HepG2 (cell line): ENCODE measurements around the gene C20orf202. TPM values are rescaled to one million over a fixed set of nuclear protein-coding genes. Genes with fewer than 3 reads are reported as not detected.

Source experiments
- NCOA1 ChIP-seq: sonication (generic); formaldehyde crosslinking; IDR thresholded peaks from 2 replicates; pipeline ENCODE4 v1.9.0; 2021; ENCODE audit warnings: missing genetic modification reagents
- POLR2A ChIP-seq, 2 experiments: IDR thresholded peaks; 2 replicates each; pipeline ENCODE4 v1.6.1; 2011; ENCODE audit warnings: low read depth in 2 of 2, low read length in 2 of 2, mild to moderate bottlenecking in 1 of 2, moderate library complexity in 1 of 2; ENCODE audit not compliant: insufficient read depth in 1 of 2
- ZNF564 ChIP-seq: sonication (generic); formaldehyde crosslinking; IDR thresholded peaks from 2 replicates; pipeline ENCODE4 v1.8.1; 2023; ENCODE audit warnings: mild to moderate bottlenecking, missing genetic modification reagents
- ZNF619 ChIP-seq: sonication (generic); formaldehyde crosslinking; IDR thresholded peaks from 2 replicates; pipeline ENCODE4 v1.4.0; 2020; ENCODE audit warnings: mild to moderate bottlenecking, missing genetic modification reagents
- polyA plus RNA-seq, 8 experiments: library from polyadenylated mRNA; depleted of rRNA in 3 of 8; stranded (reverse) in 7 of 8; unstranded in 1 of 8; fragments of >200 nt; fragmentation: Illumina TruSeq in 4 of 8; extraction: Trizol in 4 of 8; gene quantifications; 2 replicates each; pipeline versions ENCODE4 v1.2.1 to v1.2.3, GENCODE V29; 2011 to 2016; ENCODE audit warnings: low read depth in 4 of 8, missing spikeins in 1 of 8, mixed read lengths in 1 of 8; ENCODE audit not compliant: insufficient read depth in 1 of 8
- total RNA-seq, 5 experiments: library from RNA; depleted of rRNA; stranded (reverse); fragments of >200 nt; fragmentation: Illumina TruSeq; extraction: Trizol; gene quantifications; 2 replicates each; pipeline ENCODE4 v1.2.3, GENCODE V29; 2016; ENCODE audit warnings: low read depth in 1 of 5
- TF ChIP-seq, protein P1 (sequence below): sonication (generic); formaldehyde crosslinking; IDR thresholded peaks from 2 replicates; pipeline ENCODE4 v1.5.0; 2020; ENCODE audit warnings: mild to moderate bottlenecking, missing genetic modification reagents
- TF ChIP-seq, protein P2 (sequence below): sonication (generic); formaldehyde crosslinking; IDR thresholded peaks from 2 replicates; pipeline ENCODE4 v1.4.0; 2020; ENCODE audit warnings: missing genetic modification reagents, borderline replicate concordance
- TF ChIP-seq, protein P3 (sequence below): sonication (generic); formaldehyde crosslinking; IDR thresholded peaks from 2 replicates; pipeline ENCODE4 v1.4.0; 2020; ENCODE audit warnings: mild to moderate bottlenecking, missing genetic modification reagents
- TF ChIP-seq, protein P4 (sequence below): sonication (generic); formaldehyde crosslinking; IDR thresholded peaks from 2 replicates; pipeline ENCODE4 v1.4.0; 2020; ENCODE audit warnings: missing genetic modification reagents
- TF ChIP-seq, protein P5 (sequence below): sonication (generic); formaldehyde crosslinking; IDR thresholded peaks from 2 replicates; pipeline ENCODE4 v1.4.0; 2020; ENCODE audit warnings: missing genetic modification reagents
- TF ChIP-seq, protein P6 (sequence below): sonication (generic); formaldehyde crosslinking; conservative IDR thresholded peaks from 2 replicates; pipeline ENCODE4 v1.4.0; 2020; ENCODE audit warnings: missing genetic modification reagents

C20orf202 gene
- total and polyA plus RNA-seq, 2 of the 13 experiments (the other 11 are each of a cell fraction or from before 2014, with no cell fraction given), result 0.20 to 1.2 TPM

DNA sequence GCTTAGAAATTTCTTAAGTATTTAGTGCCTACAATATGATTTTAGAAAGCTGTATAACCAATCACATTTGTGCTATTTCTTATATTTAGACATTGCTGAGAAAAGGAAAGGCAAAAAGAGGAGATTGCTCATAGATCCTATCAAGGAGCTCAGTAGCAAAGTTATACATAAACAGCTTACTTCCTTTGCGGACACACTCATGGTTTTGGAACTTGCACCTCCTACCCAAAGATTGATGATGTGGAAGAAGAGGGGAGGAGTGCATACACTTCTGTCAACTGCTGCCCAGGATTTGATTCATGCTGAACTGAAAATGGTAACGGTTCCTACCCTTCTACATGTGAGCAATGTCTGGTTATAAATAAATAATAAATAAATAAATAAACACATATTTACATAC is 39.3 kb downstream of the C20orf202 start (continued):
- TF ChIP-seq, protein P1, sequence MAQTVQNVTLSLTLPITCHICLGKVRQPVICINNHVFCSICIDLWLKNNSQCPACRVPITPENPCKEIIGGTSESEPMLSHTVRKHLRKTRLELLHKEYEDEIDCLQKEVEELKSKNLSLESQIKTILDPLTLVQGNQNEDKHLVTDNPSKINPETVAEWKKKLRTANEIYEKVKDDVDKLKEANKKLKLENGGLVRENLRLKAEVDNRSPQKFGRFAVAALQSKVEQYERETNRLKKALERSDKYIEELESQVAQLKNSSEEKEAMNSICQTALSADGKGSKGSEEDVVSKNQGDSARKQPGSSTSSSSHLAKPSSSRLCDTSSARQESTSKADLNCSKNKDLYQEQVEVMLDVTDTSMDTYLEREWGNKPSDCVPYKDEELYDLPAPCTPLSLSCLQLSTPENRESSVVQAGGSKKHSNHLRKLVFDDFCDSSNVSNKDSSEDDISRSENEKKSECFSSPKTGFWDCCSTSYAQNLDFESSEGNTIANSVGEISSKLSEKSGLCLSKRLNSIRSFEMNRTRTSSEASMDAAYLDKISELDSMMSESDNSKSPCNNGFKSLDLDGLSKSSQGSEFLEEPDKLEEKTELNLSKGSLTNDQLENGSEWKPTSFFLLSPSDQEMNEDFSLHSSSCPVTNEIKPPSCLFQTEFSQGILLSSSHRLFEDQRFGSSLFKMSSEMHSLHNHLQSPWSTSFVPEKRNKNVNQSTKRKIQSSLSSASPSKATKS (CRISPR knock-in tag), result no peak
- TF ChIP-seq, protein P2, sequence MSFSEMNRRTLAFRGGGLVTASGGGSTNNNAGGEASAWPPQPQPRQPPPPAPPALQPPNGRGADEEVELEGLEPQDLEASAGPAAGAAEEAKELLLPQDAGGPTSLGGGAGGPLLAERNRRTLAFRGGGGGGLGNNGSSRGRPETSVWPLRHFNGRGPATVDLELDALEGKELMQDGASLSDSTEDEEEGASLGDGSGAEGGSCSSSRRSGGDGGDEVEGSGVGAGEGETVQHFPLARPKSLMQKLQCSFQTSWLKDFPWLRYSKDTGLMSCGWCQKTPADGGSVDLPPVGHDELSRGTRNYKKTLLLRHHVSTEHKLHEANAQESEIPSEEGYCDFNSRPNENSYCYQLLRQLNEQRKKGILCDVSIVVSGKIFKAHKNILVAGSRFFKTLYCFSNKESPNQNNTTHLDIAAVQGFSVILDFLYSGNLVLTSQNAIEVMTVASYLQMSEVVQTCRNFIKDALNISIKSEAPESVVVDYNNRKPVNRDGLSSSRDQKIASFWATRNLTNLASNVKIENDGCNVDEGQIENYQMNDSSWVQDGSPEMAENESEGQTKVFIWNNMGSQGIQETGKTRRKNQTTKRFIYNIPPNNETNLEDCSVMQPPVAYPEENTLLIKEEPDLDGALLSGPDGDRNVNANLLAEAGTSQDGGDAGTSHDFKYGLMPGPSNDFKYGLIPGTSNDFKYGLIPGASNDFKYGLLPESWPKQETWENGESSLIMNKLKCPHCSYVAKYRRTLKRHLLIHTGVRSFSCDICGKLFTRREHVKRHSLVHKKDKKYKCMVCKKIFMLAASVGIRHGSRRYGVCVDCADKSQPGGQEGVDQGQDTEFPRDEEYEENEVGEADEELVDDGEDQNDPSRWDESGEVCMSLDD (CRISPR knock-in tag), result no peak
- TF ChIP-seq ZNF564 (CRISPR knock-in tag) (no peak), NCOA1 (CRISPR knock-in tag) (no peak), ZNF619 (CRISPR knock-in tag) (no peak), POLR2A (IDR thresholded peaks at IDR 0.05; ENCODE audit: insufficient read depth in 1 of 2, low read depth in 2 of 2, low read length in 2 of 2) (no peak)
- TF ChIP-seq, protein P3, sequence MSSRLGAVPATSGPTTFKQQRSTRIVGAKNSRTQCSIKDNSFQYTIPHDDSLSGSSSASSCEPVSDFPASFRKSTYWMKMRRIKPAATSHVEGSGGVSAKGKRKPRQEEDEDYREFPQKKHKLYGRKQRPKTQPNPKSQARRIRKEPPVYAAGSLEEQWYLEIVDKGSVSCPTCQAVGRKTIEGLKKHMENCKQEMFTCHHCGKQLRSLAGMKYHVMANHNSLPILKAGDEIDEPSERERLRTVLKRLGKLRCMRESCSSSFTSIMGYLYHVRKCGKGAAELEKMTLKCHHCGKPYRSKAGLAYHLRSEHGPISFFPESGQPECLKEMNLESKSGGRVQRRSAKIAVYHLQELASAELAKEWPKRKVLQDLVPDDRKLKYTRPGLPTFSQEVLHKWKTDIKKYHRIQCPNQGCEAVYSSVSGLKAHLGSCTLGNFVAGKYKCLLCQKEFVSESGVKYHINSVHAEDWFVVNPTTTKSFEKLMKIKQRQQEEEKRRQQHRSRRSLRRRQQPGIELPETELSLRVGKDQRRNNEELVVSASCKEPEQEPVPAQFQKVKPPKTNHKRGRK, result no peak
- TF ChIP-seq, protein P4, sequence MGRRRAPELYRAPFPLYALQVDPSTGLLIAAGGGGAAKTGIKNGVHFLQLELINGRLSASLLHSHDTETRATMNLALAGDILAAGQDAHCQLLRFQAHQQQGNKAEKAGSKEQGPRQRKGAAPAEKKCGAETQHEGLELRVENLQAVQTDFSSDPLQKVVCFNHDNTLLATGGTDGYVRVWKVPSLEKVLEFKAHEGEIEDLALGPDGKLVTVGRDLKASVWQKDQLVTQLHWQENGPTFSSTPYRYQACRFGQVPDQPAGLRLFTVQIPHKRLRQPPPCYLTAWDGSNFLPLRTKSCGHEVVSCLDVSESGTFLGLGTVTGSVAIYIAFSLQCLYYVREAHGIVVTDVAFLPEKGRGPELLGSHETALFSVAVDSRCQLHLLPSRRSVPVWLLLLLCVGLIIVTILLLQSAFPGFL, result no peak
- TF ChIP-seq, protein P5, sequence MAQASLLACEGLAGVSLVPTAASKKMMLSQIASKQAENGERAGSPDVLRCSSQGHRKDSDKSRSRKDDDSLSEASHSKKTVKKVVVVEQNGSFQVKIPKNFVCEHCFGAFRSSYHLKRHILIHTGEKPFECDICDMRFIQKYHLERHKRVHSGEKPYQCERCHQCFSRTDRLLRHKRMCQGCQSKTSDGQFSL (CRISPR knock-in tag), result no peak
- TF ChIP-seq, protein P6, sequence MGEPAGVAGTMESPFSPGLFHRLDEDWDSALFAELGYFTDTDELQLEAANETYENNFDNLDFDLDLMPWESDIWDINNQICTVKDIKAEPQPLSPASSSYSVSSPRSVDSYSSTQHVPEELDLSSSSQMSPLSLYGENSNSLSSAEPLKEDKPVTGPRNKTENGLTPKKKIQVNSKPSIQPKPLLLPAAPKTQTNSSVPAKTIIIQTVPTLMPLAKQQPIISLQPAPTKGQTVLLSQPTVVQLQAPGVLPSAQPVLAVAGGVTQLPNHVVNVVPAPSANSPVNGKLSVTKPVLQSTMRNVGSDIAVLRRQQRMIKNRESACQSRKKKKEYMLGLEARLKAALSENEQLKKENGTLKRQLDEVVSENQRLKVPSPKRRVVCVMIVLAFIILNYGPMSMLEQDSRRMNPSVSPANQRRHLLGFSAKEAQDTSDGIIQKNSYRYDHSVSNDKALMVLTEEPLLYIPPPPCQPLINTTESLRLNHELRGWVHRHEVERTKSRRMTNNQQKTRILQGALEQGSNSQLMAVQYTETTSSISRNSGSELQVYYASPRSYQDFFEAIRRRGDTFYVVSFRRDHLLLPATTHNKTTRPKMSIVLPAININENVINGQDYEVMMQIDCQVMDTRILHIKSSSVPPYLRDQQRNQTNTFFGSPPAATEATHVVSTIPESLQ (CRISPR knock-in tag), result no peak
